NCI-H1048 (cell line): ENCODE data around the gene EIF2AK3.
"Not testable (repeated sequence)": the region's sequence is repeated elsewhere in the genome, so short reads cannot be mapped to it uniquely, and the experiment has no call there.

Source experiments
- DNase-seq: peaks from one replicate; lab custom pipeline; 2025; lab: John Stamatoyannopoulos, UW

Gene EIF2AK3

DNA sequence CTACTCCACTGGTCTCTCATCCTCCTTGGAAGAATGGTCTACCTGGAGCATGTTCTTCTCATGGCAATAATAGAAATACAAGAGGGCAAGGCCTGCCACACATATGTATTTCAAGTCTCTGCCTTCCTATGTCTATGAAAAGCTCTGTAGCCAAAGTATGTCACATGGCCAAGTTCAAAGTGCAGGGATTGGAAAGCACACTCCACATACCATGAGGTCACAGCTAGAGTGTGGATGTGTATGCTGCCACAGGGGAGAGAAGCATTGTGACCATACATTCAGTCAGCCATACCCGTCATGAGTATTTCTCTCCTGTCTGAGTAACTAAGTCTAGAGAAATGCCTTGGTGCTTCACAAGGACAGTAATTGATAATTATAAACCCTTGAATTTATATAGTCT lies 8.8 kb upstream of the EIF2AK3 start:
- DNase-seq = no peak

DNA sequence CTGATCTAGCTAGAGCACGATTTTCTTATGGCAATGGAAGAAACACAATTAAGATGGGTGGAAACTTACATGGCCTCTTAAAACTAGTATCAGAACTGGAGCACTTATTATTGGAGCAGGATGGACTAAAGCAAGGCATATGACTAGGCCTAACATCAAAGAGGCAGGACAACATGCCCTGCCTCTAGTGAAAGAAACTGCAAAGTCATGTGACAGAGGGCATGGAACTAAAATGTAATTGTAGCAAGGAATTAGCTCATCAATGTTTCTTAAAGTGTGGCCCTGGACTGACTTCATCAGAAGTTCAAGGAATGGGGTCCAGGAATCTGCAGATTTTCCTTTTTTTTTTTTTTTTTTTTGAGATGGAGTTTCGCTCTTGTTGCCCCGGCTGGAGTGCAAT lies 5.3 kb upstream of the EIF2AK3 start:
- no peak for DNase-seq

DNA sequence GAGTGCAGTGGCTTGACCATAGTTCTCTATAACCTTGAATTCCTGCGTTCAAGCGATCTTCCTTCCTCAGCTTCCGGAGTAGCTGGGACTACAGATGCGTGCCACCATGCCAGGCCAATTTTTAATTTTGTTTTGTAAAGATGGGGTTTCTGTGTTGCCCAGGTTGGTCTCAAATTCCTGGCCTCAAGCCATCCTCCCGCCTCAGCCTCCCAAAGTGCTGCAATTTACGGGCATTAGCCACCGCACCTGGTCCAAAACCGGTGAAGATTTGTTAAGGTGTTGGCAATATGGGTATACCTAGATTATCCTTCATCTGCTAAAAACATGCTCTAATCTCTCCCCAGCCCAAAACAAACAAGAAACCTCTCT lies 1.3 kb upstream of the EIF2AK3 start:
- no peak for DNase-seq

DNA sequence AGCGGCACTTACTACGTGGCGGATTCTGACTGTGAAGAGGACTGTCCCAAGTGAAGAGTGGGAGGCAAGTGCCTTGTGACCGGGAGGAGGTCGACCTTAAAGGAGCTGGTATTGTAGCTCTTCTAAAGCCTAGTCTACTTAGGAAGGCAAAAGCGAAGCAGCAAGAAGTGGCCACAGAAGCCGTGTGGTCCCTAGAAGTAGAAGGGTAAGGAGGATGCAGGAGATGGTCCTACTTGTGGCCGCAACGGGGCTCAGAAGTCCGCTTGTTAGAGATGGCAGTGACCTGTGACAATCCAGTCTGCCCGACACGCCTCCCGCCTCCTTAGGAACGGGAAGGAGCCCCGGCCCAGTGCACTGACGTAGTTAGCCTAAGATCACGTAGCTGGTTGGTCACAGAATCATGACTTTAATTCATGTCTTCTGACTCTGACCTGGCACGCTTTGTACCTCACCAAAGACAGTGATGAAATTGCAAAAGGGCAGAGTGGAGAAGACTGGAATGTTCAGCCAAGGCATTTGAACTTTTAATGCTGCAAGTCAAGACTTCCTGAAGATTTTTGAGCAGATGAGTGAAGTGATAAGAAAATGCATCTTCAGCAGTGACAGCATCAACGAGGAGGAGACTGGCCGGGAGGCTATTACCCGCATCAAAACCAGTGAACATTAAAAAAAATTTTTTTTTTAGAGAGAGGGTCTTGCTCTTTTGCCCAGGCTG lies 749 bp upstream of the EIF2AK3 start:
- peak; percentile 49 for DNase-seq

DNA sequence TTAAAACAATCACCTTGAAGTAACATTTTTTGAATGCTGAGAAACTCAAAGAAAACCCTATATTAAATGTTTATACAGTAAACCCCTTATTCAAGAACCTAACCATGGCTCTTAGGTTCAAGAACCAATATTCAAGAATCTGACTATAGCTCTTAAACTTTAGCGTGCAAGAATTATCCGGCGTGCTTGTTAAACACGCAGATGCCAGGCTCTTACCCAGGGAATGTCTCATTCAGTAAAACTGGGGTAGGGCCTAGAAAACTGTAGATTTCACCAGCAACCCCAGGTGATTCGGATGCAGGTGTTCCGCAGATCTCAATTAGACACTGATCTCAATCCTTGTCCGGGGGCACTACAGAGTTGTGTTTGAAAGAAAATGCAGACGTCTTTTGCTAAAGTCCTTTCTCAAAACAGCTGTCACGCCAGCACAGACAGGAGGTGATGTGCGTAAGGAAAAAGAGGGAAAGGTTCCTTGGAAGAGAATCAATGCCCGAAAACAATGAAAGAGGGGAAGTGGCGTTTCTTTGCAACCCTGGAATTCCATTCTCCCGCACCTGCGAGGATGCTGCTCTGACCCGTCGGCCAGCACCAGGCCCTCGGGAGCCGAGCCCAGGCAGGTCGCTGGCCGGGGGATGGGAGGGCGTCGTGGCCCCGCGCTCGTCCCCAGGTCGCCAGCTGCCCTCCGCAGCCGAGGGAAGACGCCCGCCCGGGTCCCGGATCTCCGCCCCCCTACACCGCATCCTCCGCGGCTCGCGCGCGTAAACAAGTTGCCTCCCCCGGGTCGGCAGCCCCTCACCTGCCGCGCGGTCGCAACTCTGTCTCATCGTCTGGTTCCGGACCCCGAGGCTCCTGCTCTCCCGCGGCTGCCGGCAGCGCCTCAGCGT lies 851 bp downstream of the EIF2AK3 start:
- no peak for DNase-seq

DNA sequence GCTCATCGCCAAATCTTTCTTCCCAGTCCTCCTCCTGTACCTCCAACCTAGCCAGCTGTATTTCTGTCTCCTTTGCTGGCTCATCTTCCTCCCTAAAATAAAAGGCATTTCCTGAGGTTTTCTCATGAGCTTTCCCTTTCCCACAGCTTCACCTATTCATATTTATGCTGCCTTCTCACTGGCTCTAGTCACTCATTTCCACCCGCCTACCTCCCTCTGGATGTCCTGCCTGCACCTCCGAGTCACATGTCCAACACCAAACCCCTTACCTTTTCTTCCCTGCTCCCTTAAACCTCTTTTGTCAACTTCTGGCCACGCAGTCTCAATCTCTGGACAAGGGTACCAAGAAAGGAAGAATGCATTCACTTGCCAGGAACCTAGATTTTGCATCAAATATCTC lies 2.8 kb downstream of the EIF2AK3 start:
- no peak for DNase-seq

DNA sequence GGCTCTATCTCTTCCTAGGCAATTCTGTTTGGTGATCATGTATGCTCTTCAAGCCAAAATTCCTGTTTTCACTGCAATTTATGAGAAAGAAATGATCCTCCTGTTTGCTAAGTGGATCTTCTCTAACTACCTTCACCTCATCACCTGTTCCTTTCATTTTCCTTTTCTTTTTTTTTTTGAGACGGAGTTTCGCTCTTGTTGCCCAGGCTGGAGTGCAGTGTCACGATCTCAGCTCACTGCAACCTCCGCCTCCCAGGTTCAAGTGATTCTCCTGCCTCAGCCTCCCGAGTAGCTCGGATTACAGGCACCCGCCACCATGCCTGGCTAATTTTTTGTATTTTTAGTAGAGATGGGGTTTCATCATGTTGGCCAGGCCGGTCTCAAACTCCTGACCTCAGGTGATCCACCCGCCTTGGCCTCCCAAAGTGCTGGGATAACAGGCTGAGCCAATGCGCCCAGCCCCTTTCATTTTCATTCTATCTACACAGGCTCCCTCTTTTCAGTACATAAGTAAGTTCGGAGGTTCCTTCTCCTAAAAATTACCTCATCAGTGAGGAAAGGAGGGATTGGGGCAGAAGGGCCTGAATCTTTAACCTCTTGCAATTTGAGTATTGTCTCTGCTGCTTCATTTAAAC lies 3.3 kb downstream of the EIF2AK3 start:
- not testable (repeated sequence) for DNase-seq

DNA sequence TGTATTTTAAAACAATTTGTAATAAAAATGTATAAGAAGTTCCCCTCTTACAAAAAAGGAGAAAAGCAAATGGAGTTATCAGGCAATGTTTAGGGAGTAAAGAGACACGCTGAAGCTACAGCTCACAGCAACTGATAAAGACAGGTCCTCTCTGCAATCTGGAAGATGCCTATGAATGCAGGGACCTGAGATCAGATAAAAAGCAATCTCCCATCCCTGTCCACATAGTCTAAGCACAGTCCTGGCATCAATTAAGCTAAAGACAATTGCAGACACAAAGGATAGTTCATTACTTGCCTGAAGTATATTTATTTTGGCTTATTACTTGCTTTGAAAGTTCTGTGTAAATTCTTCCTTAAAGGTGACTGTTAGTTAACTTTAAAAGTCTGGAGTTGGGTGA lies 5.0 kb downstream of the EIF2AK3 start:
- no peak for DNase-seq

DNA sequence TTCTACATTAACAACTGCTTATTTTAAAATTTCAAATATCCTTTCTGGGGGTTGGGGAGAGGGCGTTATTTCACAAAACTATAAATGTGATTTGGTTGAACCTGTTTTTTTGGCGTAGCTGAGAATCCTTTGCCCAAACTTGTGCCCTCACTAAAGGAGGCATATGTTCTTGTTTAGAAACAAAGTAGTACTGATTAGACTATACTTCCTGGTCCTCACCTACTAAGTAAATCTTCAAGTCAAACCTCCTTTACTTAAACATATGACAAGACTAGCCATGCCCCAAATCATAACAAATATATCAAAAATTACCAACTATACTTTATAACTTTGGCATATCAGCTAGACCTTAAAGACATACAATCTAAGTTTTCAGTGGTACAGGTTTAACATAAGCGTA lies 5.8 kb downstream of the EIF2AK3 start:
- DNase-seq = no peak

DNA sequence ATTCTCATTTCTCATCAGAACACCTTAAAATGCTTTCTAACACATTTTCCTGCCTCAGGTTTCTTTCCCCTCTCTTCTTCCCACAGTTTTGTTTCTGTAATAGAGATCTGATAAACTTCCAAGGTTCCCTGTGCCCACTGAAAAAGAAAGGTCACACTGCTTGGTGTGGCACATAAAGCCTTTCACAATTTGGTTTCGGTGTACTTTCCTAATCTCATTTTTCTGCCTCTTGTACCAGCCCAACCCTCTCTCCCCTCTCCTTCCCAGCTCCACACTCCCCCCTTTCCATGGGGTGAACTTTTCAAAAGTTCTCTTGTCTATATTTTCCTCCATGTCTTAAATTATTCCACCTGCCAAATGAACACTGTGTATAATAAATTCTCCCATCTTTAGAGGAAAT lies 7.2 kb downstream of the EIF2AK3 start:
- DNase-seq = no peak

DNA sequence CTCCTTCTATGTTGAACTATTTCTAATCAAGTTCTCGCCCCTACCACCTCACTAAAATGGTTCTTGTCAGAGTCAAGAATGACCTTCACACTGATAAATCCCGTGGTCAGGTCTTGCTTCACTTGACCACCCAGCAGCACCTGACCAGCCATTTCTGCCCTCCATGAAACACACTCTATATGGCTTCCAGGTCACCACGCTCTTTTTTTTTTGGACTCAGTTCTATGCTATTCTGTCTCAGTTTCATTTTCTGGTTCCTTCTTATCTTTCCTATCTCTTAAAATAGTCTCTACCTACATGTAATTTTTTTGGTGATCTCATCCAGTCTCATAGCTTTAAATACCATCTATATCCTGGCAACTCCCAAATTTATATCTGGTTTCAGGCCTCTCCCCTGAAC lies 11.4 kb downstream of the EIF2AK3 start:
- no peak for DNase-seq

DNA sequence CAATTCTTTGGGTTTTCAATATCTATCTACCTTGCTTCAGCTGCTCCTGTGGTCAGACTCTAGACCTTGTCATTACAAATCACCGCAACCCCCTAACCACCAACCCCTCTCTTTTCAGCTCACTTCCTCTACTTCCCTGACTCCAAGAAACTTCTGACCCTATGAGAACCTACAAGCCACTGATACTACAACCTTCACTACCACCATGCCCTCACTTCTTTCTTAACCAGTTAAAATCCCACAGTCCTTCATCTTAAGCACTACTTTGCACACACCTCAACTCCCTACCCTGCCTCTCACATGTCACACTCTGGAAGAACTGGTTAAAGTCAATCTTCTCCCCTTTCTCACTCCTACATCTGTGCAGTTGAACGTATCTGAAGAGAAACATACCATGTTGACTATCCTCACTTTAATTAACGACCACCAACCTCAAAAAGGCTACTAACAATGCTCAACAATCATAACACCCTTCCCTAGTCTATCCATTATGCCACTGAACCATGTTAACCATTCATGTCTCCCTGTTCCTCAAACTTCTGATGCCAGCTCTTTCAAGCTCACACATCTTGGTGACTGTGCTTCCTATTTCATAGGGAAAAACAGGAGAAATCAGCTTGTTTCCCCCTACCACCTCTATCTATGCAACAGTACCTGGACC lies 12.6 kb downstream of the EIF2AK3 start:
- no peak for DNase-seq

DNA sequence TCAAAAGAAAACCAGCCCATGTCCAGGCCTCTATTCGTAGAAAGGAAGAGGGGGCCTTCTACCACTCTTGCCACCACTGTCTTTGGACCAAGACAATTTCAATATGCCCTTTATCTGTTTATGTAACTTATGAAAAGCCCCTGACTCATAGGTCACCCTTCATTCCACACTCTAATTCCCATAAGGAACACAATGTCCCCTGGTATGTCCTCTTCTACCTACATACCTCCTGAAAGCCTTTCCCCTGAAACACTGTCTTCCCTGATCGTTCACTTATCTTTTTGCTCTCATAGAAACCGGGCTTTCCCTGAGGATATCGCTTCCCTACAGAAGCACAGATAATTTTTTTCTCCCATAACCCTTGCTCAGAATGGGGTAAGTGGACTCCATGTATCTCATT lies 13.3 kb downstream of the EIF2AK3 start:
- no peak for DNase-seq

DNA sequence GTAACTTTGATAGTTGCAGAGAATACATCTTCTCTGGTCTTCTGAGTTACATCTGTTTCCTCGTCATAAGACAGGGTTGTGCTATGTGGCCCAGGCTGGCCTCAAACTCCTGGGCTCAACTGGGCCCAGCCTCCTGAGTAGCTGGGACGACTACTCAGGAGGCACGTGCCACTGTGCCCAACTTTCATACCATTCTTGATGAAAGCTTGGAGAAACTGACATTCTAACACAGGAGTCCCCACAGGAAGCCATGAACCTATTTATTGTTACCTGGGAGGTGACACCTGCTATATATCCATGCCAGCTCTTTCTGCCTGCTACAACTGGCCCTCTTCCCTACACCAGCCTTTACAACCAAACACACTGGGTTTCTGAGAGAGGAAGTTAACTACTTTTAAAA lies 19.1 kb downstream of the EIF2AK3 start:
- DNase-seq = no peak

DNA sequence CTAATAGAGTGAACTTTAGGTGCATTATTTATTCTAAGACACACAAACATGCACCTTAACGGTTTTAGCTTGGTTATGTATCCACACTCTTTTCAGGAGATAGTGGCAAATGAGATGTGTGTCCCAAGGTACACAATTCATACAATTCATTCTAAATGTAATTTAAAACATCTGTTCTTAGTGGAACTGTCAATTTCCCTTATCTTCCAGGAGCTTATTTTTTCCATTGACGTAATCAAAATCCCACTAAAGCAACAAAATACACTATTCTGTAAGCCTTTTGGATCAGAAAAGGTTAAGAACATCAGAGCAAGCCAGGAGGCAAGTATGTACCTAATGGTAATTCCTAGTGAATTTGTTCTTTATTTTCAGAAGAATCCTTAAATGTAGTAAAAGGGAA lies 19.8 kb downstream of the EIF2AK3 start:
- DNase-seq = no peak

DNA sequence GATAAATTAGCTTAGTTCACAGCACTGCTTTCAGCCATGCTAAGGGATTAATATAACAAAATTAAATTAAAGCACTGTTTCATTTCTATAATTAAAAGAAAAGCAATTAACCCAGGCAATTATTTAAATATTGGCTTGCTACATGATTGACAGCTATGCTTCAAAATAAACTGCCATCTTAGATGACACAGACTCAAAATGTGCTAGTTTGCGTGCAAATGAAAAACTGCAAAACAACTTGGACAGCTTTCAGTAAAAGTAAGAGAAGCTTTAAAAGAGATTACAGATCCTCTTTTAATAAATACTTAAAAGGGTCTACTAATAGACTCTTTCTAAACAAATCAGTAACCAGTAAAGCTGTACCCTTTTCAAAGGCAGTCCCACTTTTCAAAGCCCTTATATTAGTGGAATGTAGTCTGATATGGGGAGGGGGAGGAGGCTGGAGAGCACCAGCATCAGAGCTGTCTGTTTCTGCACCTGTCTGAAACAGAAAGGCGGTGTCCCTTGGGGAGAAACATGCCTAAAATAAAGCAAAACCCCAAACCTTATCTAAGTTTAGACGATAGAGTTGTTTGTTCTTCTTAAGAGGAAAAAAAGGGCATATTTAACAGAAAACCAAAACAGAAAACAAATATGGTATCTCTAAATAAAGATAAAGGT lies 20.8 kb downstream of the EIF2AK3 start:
- no peak for DNase-seq

DNA sequence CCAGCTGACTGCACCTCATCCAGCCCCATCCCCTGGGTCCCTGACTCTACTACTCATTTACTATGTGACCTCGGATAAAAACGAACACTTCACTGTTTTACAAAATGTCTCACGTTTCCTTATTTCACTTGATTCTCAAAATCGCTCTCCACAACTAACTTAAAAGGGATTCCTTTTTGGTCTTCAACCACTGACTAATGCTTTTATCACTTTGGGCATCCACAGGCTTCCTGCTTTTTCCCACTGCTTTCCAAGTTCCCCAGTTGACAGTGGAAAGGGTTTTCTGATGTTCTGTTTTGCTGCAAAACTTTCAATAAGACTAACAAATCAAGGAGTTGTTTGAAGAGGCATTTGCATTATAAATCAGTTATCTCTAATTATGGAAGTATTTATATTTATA lies 24.1 kb downstream of the EIF2AK3 start:
- no peak for DNase-seq

DNA sequence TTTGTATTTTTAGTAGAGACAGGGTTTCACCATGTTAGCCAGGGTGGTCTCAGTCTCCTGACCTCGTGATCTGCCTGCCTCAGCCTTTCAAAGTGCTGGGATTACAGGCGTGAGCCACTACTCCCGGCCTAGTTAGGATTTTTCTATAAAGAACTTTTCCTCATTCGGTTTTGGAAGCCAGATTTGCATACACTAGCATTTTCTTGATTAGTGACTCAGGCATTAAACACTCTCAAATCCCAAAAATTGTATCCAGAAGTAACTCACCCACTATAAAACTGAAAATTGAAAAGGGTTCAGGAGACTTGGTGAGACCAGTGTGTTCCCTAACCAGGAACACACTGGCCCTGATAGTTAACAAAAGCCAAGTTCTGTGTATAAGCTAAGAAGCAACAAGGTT lies 25.2 kb downstream of the EIF2AK3 start:
- no peak for DNase-seq

DNA sequence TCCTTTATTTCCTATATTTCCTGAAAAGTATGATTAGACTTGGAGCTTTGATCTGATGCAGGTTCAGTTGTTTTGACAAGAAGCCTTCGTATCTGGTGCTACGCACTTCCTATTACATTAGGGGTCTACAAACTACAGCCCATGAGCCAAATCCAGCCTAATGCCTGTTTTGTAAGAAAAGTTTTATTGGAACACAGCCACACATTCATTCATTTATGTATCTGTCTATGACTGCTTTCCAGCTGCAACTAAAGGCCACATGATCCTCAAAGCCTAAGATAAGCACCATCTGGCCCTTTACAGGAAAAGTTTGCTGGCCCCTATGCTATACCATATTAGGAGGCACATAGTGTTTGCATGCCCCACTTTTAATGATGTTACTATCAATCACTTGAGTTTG lies 26.0 kb downstream of the EIF2AK3 start:
- DNase-seq = no peak

DNA sequence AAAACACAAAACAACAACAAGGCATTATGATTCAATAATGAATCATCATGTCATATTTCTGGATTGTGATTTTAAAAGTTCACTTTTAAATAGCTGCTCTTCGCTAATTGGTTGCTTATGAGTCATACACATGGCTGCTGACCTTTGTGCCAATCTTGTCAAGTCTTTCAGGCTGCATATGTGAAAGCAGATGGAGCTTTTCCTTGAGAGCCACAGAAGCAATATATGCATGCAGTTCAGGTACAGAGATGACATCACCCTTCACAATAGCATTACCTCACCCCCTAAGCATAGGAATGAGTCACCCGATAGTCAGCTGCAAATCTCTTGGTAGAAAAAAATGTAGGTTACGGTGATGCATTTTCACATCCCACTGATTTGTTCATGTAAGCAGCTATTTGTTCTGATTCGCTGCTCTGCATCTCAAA lies 27.2 kb downstream of the EIF2AK3 start:
- DNase-seq = peak; percentile 37

DNA sequence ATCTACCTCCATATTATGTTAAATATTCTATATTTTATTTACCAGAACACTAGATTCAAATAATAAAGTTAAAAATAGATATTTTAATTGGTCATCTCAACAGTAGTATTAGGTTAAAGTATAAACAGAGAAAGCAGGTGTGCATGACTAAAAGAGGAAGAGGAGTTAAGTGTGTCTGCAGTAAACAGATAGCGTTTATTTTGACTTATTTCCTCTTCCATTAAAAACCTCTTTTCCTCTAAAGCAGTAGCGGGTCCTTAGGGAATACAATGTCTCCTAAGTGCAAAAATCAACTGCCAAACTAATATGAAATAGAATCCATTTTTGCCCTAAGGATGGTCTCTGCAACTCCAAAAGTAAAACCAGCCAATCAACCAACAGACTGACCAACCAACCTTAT lies 27.7 kb downstream of the EIF2AK3 start:
- DNase-seq = no peak

DNA sequence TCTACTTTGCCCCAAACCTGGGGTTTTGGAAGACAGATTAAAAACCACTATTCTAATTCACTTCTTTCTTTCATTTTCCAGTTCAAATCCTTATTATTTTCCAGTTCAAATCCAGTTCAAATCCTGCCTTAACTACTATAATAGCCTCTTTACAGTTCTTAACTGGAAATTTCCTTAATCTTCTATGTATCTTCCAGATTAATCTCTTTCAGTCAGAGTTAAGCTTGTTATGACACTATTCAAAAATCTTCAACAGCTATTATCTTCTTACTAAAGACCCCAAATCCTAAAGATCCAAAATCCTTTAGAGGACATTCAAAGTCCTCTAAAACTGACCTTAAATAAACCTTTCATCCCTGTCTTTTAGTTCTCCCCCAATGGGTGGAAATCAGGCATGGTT lies 30.1 kb downstream of the EIF2AK3 start:
- no peak for DNase-seq
